Pancreas (tissue), 10 donors: Measurements from ENCODE around the gene ARL8A. TPM values are rescaled to one million over a fixed set of nuclear protein-coding genes. Genes with fewer than 3 reads are reported as not detected.
"Not testable (repeated sequence)": the region's sequence is repeated elsewhere in the genome, so short reads cannot be mapped to it uniquely, and the experiment has no call there.

ENCODE experiments used
- ATAC-seq, 4 donors: fragments of 200-7000 bp; cut with Tn5 transposase; one replicate each; pipeline versions ENCODE4 v1.8.0 to v1.9.1; 2020; ENCODE audit warnings: mild to moderate bottlenecking in 4 of 4, moderate library complexity in 4 of 4
- DNase-seq, 6 donors: peaks; one replicate each; pipeline ENCODE4 v3.0.0-alpha.2; 2020
- FAIRE-seq: peaks from 2 replicates; lab custom pipeline; 2012; peaks lifted over from hg19 to GRCh38; lab: Jason Lieb, UNC
- H3K27ac ChIP-seq, 4 donors: fragments of 200-600 bp; sonication (generic); 1 replicate in 3 of 4; 2 replicates in 1 of 4; pipeline versions ENCODE4 v1.5.0 to v1.8.0; 2020
- H3K27me3 ChIP-seq, 4 donors: fragments of 200-600 bp; one replicate each; pipeline ENCODE4 v1.8.0; 2021
- H3K36me3 ChIP-seq, 3 donors: fragments of 200-600 bp; sonication (generic) in 1 of 3; one replicate each; pipeline versions ENCODE4 v1.5.0 to v1.8.0; 2020 to 2021
- H3K4me1 ChIP-seq, 3 donors: fragments of 200-600 bp; one replicate each; pipeline ENCODE4 v1.8.0; 2021
- H3K4me3 ChIP-seq, 4 donors: fragments of 200-600 bp; sonication (generic) in 2 of 4; one replicate each; pipeline versions ENCODE4 v1.5.0 to v1.8.0; 2020 to 2021
- H3K9me3 ChIP-seq, 4 donors: fragments of 200-600 bp; one replicate each; pipeline ENCODE4 v1.8.0; 2021
- WGBS, 2 donors: extraction: QIAGEN DNeasy Blood & Tissue Kit; methylation state at CpG; one replicate each; pipeline ENCODE4 v1.1.7; 2013; 5-methylcytosine and 5-hydroxymethylcytosine counted together
- intact Hi-C, 3 donors: fragments of 100-400 bp; cut with DNase I; formaldehyde crosslinking; loops; one replicate each; pipeline versions ENCODE4 v1.11.1 to v1.14.2; 2022
- polyA plus RNA-seq, 2 donors: library from polyadenylated mRNA; stranded (reverse); fragments of 200-250 nt; gene quantifications; one replicate each; pipeline ENCODE4 v1.2.3, GENCODE V29; 2013
- total RNA-seq, 6 donors: library from RNA; stranded (reverse); fragmentation: NEBNext Ultra II Directional in 4 of 6; extraction: Animal tissue kit (Norgen Biotek cat#: 25700) in 4 of 6; gene quantifications; one replicate each; pipeline versions ENCODE4 v1.2.1 to v1.2.4, GENCODE V29; 2021 to 2023
- TF ChIP-seq, protein P1 (sequence below), 4 donors: fragments of 200-600 bp; sonication (generic) in 3 of 4; IDR thresholded peaks; one replicate each; pipeline versions ENCODE4 v1.5.0 to v1.8.0; 2021; ENCODE audit warnings: antibody characterized with exemption in 4 of 4
- donor health status: healthy with polysubstance abuse.
- donor health status: DM: no; HTN: no; CAD: no; lungs with moderate emphysema.
- donor health status: DM: no; HTN: no; CAD: no.
- donor health status: control.
- donor health status: control.
- donor health status: Bipolar disorder and iron deficiency.
- donor health status: DM: yes; HTN: yes; CAD: no.
- donor health status: DM: no; HTN: no; CAD: no.
- donor health status: DM: no; HTN: no; CAD: no.
- donor health status: DM: yes; HTN: yes; CAD: no.

ARL8A gene
- total and polyA plus RNA-seq, 8 donors, result 14.8 to 30.4 (median 22.1) TPM

DNA sequence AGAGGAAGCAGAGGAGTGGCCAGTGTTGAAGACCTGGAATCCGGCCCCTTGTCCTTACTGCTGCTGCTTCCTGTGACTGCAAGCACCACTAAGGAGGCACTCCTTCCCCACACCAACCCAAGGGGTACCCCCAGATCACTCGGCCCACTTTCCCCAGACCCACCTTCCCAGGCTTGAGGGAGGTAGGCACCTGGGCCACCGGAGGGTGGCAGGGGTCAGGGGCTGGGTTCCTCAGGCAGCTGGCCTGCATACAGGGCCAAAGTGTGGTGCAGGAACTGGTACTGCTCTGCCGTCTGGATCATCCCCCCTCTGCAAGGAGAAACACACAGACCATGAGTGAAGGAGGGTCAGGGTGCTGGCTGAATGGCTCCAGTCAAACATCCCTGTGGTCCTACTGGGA is 3.9 kb upstream of the ARL8A start:
- ATAC-seq, result no peak
- no peak for DNase-seq
- 78 to 83% methylated on average over 4 of the region's 4 CpGs for WGBS, 2 donors
- H3K4me1 ChIP-seq, result peaks cover 0 to 4% (median 0%) of the 10 kb centered on the region in 3 donors
- no peaks in the 10 kb centered on the region for H3K36me3 ChIP-seq
- no peak for FAIRE-seq
- TF ChIP-seq, protein P1, sequence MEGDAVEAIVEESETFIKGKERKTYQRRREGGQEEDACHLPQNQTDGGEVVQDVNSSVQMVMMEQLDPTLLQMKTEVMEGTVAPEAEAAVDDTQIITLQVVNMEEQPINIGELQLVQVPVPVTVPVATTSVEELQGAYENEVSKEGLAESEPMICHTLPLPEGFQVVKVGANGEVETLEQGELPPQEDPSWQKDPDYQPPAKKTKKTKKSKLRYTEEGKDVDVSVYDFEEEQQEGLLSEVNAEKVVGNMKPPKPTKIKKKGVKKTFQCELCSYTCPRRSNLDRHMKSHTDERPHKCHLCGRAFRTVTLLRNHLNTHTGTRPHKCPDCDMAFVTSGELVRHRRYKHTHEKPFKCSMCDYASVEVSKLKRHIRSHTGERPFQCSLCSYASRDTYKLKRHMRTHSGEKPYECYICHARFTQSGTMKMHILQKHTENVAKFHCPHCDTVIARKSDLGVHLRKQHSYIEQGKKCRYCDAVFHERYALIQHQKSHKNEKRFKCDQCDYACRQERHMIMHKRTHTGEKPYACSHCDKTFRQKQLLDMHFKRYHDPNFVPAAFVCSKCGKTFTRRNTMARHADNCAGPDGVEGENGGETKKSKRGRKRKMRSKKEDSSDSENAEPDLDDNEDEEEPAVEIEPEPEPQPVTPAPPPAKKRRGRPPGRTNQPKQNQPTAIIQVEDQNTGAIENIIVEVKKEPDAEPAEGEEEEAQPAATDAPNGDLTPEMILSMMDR (IDR thresholded peaks at IDR 0.05), result no peak
- no peak overlapping the region for H3K27ac ChIP-seq
- intact Hi-C loops, result no loop called here
- no peaks in the 10 kb centered on the region for H3K9me3 ChIP-seq
- H3K27me3 ChIP-seq, result no peaks in the 10 kb centered on the region
- H3K4me3 ChIP-seq, result no peak overlapping the region

DNA sequence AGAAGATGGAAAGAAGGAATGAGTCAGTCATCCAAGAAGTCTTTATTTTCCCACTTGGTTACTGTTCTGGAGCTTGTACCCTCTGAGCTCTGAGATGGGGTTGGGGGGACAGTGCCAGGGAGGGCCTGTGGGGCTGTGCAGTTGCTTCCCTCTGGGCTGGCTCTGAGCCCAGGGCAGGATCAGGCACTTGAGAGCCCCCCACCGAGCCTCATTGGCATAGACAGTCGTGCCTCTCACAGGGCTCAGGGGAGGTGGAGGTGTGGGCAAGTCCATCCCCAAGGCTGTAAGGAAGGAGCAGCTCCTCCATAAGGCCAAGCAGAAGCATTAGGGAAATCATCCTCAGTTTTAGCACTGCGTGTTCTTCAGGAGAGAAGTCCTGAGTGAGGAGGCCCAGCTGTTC is 2.5 kb upstream of the ARL8A start:
- 65 to 66% methylated on average over 3 of the region's 3 CpGs for WGBS, 2 donors
- DNase-seq (no peak), FAIRE-seq (no peak), ATAC-seq (no peak)
- H3K9me3 ChIP-seq, result no peaks in the 10 kb centered on the region
- peaks cover 0 to 10% (median 4%) of the 10 kb centered on the region in 3 donors for H3K4me1 ChIP-seq
- no peaks in the 10 kb centered on the region for H3K36me3 ChIP-seq
- intact Hi-C loops, result no loop called here
- no peaks in the 10 kb centered on the region for H3K27me3 ChIP-seq
- no peak overlapping the region for H3K4me3 ChIP-seq
- TF ChIP-seq, protein P1 (IDR thresholded peaks at IDR 0.05), result no peak
- no peak overlapping the region for H3K27ac ChIP-seq

DNA sequence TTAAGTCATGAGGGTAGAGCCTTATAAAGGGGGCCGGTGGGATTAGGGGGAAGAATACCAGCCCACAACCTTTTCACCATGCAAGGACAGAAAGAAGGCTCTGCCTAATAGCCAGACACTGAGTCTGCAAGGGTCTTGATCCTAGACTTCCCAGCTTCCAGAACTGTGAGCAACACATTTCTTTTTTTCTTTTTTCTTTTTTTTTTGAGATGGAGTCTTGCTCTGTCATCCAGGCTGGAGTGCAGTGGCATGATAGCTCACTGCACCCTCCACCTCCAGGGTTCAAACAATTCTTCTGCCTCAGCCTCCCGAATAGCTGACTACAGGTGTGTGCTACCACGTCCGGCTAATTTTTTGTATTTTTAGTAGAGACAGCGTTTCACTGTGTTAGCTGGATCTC is 1.7 kb upstream of the ARL8A start:
- Histone ChIP-seq H3K9me3 (no peaks in the 10 kb centered on the region), H3K27ac (no peak overlapping the region), H3K27me3 (no peaks in the 10 kb centered on the region), H3K4me3 (no peak overlapping the region), H3K36me3 (no peaks in the 10 kb centered on the region), H3K4me1 (peaks cover 0 to 14% (median 8%) of the 10 kb centered on the region in 3 donors)
- intact Hi-C loops, result no loop called here
- 77 to 84% methylated on average over 5 of the region's 5 CpGs for WGBS, 2 donors
- TF ChIP-seq, protein P1 (IDR thresholded peaks at IDR 0.05), result no peak
- no peak for FAIRE-seq
- no peak for DNase-seq
- no peak for ATAC-seq

DNA sequence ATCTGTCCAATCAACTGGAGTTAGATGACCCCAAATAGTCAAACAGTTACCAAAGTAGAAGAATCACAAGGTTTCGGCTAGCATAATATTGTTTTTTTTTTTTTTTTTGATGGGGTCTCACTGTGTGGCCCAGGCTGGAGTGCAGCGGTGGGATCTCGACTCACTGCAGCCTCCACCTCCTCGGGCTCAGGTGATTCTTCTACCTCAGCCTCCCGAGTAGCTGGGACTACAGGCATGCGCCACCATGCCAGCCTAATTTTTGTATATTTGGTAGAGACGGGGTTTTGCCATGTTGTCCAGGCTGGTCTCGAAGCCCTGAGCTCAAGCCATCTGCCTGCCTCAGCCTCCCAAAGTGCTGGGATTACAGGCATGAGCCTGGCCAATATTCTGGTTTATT is 1.2 kb upstream of the ARL8A start:
- H3K36me3 ChIP-seq, H3K27ac ChIP-seq, intact Hi-C loops, ATAC-seq, H3K4me3 ChIP-seq, FAIRE-seq, H3K9me3 ChIP-seq, H3K27me3 ChIP-seq, DNase-seq: not testable (repeated sequence)
- WGBS, 2 donors, result 90 to 96% methylated on average over 8 of the region's 8 CpGs
- peaks cover 0 to 16% (median 8%) of the 10 kb centered on the region in 3 donors for H3K4me1 ChIP-seq

DNA sequence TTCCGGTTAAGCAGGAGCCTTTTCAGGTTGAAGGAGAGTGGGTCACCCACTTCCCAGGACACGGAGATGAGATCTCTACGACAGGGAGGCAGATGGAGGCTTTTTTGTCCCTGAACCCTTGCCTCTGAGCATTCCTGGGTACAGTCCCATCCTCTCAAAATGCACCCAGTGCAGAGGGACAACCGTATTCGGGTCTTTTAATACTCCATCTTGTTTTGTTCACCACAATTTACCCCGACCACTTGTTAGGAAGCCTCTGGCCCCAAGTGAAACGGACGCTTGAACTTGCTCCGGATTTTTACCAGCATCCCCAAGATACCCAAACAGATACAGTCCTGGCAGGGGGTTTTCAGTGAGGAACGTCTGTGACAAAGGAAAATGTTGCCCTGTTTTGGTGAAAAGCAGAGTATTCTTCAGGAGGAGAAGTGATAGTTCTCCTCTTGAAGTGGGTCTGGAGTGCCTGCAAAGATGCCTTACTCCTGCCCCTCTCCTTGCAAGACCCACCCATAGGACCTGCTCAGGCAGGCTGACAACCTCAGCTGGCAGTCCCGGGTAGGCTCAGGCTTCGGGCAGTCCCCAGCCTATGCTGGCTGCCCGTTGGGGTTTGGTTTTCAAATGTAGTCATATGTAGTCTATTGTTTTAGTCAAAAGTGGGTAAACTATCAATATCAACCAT is 669 bp upstream of the ARL8A start:
- intact Hi-C loops, result no loop called here
- H3K36me3 ChIP-seq, result no peaks in the 10 kb centered on the region
- 6 to 13% methylated on average over 13 of the region's 13 CpGs for WGBS, 2 donors
- ATAC-seq (peak in 3 of 4 donors; percentile 18 to 20 (median 20)), DNase-seq (no peak), FAIRE-seq (no peak)
- H3K9me3 ChIP-seq, result no peaks in the 10 kb centered on the region
- H3K4me1 ChIP-seq, result peaks cover 0 to 16% (median 8%) of the 10 kb centered on the region in 3 donors
- TF ChIP-seq, protein P1 (IDR thresholded peaks at IDR 0.05), result no peak
- peak overlapping the region in 3 of 4 donors; percentile 60 to 81 (median 80) for H3K27ac ChIP-seq
- H3K27me3 ChIP-seq, result no peaks in the 10 kb centered on the region
- H3K4me3 ChIP-seq, result peak overlapping the region; percentile 58 to 97 (median 78)
